ENCODE data around the gene CASKIN2.

Gene CASKIN2

DNA sequence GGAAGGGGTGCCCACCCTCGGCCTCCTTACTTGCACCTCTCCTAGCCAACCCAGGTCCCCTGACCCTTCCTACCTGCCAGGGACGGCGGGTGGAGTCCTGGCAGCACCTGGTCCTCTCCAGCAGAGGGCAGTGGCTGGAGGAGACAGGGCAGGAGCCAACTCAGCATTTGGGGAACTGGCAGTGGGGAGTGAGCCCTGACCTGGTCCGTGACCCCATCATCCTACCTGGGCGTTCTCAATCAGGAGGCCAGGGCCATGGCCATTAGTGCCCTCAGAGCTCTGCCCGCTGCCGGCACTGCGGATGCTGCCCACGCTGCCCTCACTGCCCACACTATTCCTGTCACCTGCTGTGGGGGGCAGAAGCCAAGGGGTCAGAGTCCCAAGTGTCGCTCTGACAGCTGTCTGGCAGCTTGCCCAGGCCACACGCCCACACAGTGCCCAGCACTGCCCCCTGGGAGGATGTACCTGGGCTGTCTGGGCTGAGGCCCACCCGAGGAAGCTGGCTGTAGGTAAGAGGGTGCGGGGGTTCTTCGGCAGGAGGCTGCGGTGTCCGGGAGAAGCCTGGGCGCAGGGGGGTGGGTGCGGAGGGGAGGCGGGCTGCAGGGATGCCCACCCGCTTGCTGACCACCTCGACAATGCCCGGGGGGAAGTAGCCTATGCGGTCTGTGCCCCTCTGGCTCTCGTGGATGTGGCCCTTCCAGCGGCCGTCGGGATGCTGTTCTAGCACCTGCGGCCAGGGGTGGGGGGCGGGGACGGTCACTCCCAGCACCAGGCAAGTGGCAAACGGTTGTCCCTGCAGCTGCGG lies 10.8 kb downstream of the CASKIN2 start:
- DNase-seq (ENCODE audit: low read depth in 2 of 2): peak in 1 of 2 donors; percentile 11

DNA sequence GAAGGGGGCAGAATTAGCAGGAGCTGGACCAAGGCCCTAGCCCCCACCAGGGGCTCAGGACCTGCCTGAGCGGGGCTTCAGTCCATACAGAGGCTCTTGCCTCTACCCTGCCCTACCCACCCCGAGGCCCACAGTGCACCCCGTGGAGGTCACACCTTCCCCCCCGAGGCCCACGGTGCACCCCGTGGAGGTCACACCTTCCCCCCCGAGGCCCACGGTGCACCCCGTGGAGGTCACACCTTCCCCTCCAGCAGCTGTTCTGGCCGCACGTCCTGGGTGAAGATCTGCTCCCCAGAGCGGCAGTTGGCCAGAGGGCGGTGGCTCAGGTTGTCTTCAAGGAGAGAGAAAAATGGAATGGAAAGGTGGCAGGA lies 11.4 kb downstream of the CASKIN2 start:
- no peak for DNase-seq (ENCODE audit: low read depth in 2 of 2)

DNA sequence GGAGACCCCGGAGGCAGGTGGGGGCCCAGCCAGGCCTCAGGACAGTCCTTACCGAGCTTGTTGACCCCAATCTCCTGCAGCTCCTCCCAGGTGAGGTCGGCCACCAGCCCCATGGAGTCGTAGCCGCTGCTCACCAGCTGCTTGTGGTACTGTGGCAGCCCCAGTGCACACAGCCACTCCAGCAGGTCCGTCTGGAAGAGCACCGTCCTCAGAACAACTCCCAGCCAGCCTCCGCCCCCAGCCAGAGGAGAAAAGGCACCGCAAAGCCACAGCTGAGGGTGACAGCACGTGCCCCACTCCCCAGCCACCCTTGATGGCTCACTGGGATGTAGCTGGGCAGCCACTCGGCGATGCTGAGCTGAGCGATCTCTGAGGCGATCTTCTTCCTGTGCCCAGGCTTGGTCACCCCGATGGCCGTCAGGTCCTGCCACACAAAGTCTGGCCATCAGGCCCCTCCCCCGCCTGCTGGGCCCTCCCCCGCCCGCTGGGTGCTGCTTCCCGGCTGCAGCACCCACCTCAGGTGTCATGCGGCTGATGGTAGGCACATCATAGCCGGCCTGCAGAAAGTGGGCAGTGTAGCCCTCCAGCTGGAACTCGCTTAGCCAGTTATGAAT lies 11.9 kb downstream of the CASKIN2 start:
- no peak for DNase-seq (ENCODE audit: low read depth in 2 of 2)

DNA sequence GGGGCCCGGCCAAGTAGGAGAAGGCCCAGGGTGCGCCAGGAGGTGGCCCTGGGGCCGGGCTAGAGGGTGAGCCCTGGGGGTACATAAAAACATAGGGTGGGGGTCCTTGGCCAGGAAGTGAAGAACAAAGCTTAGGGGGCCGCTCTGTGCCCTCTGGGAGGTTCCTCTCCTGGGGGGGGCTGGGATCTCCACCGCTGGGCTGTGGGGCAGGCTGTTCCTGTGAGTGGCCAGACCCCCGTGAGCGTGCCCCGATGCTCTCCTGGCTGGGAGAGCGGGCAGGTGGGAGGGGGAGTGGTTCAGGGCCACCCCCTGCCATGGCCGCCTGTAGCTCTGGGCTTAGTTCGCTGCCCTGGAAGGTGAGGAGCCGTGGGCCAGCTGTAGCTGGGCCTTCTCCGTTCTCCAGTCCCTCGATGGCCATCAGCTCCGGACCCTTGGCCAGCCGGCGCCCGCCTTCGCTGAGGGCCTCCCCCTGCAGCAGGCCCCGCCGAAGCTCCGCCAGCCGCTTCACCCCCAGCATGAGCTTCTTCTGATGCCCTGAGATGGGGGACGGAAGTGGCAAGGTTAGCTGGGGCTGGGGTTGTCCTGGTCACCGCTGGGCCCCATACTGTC lies 12.5 kb downstream of the CASKIN2 start:
- no peak for DNase-seq (ENCODE audit: low read depth in 2 of 2)

DNA sequence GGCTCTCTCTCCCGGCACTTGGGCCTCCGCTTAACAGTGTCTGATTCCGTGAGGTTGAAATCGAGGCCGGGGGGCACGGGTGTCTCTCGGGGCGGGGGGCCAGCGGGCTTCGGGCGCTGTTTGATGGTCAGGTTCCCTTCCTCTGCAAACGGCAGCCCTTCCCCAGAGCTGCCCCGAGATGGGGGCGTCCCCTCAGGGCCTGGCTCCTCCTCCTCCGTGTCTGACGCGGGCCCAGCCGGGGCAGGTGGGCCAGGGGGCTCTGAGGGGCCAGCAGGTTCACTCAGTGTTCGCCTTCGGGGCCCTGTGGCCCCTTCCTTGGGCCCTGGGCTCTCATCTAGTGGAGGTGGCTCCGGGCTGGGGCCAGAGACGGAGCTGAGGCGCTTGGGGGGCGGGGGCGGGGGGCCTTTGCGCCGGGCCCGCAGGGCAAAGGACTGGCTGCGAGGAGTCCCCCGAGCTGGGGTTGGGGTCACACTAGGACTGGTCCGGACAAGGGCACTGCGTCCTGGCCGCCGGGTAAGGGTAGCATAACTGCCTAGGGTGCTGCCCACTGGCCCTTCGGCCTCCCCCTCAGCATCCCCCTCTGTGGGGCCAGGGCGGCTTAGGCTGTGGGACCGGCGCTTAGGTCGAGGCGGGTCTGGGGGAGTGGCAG lies 13.1 kb downstream of the CASKIN2 start:
- no peak for DNase-seq (ENCODE audit: low read depth in 2 of 2)

DNA sequence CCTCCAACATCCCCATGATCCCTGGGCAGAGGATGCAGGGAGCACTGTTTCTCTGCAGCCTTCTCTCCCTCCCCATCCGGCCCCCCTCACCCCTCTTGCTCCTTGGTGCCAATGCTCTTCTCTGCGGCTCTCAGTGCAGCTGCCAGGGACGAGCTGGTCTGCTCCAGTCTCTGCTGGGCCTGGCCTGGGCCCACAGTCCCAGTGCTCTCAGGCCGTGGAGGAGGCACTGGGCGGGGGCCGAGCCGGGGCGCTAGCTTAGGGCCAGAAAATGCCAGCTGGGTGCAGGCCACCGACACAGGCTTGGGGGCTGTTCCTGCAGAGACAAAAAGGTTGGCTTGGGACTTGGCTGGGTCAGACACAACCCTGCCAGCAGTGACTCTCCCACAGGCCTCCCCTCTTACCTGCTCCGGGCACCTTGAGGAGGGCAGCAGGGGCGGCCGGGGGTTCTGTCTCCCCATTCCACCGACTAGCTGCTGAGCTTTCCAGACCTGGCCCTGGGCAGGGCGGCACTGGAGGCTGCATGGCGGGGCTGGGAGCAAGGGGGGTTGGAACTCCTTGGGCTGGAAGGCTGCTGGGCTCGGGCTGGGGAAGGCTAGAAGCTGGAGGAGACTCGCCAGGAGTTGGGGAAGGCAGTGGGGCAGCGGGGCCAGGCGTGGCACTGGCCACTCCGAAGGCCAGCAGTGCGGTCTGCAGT lies 13.8 kb downstream of the CASKIN2 start:
- DNase-seq (ENCODE audit: low read depth in 2 of 2): no peak

DNA sequence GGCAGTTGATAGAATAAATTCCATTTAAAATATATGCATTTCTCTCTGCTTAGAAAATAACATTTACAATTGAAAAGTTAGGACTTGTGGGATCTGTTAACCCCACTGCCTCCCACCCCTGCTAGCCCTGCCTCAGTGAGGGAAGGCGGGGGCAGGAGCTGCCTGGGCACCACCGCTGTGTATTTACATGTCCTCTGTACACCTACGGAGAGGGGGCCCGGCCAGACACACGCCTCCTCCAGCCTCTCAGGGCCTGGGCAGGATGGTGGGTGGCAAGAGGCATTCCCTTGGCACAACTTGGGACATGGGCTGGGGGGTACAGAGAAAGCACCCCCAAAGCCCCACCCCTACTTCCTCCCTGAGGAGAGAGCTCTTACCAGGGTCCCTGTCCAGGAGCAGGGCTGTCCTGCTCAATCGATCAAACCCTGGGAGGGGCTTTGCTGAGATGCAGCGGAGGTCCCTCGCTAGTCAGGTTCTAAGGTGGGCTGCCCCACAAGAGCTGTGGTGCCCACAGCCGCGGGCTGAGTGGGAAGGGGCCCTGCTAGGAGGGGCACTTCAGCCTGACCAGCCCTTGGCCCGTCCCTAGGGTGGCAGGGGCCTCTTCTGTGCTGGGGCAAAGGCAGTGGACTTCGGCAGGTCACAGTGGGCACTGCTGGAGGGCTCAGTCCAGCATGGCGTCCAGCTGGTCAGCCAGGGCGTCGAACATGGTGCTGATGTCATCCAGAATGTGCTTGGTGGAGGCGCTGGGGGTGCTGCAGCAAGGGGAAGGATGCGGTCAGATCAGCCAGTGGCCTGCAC lies 14.7 kb downstream of the CASKIN2 start:
- no peak for DNase-seq (ENCODE audit: low read depth in 2 of 2)

DNA sequence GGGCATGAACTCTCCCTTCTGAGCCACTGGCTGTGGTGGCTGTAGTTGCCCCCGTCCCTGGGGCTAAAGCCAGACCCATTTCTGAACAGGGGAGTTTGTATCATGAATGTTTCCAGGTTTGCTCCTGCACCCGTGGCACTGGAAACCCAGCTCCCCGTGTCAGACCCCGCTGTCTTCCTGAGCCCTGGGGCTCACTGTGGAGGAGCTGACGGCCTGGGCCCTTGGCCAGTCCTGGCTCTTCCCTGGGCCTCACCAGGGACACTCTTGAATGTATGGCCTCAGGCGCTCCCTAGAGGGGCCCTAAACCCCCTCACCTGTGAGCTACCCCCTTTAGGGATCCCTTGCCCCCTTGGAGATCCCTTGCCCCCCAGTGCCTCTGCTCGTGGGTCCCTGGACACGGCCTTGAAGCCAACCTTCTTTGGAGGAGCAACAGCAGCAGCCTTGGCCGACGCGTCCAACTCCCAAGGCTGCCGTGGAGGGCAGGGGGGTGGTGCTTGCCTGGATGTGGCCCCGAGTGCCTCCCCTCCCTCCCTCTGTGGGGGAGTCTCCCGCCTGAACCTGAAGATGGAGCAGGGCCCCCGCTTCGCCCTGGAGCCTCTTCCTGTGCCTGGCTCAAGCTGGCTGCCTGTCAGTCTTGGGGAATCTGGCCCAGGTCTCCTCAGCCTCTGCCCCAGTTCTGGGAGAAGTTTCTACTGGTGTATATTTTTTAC lies 15.9 kb downstream of the CASKIN2 start:
- no peak for DNase-seq (ENCODE audit: low read depth in 2 of 2)

DNA sequence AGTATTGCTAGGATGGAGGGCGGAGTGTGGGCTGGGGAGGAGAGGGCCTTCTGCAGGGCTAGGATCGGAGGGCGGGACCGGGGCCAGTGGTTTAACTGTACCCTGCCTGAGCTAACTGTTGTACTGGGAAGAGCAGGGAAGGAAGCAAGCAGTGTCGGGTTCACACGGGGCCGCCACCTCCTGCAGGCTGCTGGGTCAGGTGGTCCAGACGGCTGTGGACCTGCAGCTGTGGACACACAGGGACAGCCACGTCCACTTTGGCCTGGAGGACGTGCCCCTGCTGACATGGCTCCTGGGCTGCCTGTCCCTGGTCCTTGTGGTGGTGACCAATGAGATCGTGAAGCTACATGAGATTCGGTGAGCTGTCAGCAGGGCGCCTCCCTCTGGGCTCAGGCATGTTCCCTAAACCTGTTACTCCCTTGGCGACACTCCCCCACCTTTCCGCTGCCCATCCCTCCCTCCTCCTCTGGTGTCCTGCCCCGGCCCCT lies 16.6 kb downstream of the CASKIN2 start:
- no peak for DNase-seq (ENCODE audit: low read depth in 2 of 2)

DNA sequence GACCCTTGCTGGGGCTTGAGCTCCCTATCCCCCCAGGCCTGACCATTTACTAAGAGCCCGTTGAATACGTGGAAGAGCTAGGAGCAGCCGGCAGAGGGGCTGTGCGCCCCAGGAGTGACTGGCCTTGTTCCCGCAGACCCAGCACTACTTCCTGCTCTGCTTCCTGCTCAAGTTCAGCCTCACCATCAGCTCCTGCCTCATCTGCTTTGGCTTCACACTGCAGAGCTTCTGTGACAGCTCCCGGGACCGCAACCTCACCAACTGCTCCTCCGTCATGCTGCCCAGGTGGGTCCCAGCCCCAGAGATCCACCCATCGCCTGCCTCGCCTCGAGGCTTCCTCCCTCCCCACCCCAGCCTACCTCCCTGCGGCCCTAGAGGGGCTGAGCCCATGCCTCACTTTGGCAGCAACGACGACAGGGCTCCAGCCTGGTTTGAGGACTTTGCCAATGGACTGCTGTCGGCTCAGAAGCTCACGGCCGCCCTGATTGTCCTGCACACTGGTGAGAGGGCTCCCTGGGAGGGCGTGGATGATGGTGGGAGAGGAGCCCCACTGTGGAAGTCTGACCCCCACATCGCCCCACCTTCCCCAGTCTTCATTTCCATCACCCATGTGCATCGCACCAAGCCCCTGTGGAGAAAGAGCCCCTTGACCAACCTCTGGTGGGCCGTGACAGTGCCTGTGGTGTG lies 17.2 kb downstream of the CASKIN2 start:
- no peak for DNase-seq (ENCODE audit: low read depth in 2 of 2)

DNA sequence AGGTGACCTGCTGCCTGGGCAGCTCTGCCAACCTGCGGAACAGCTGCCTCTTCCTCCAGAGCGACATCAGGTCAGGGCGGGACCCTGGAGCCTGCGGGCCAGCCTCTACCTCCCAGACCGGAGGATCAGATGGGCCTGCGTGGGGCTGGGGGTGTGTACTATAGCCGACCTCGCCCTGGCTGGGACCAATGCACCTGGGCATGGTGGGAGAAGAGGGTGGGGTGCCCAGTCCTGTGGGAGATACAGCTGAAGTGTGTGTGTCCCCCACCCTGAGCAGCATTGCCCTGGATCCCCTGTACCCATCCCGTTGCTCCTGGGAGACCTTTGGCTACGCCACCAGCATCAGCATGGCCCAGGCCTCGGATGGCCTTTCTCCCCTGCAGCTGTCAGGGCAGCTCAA lies 19.3 kb downstream of the CASKIN2 start:
- DNase-seq (ENCODE audit: low read depth in 2 of 2): no peak

DNA sequence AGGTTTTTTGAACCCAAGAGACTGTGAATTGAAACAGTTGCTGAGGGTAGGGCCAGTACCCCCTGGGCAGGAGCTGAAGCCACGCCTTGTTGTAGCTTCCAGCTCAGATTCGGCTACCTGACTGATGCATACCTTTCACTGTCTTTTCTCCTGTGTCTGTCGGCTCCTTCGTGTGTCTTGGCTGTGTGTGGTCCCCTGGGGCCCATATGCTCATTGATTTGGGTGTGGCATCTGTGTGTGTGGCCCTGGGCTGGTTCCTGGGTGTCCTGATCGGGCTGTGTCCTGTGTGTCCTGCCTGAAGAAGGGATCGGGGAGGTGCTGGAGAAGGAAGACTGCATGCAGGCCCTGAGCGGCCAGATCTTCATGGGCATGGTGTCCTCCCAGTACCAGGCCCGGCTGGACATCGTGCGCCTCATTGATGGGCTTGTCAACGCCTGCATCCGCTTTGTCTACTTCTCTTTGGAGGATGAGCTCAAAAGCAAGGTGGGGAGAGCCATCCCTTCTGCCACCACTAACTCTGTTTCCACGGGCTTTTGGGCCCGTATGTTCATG lies 20.9 kb downstream of the CASKIN2 start:
- no peak for DNase-seq (ENCODE audit: low read depth in 2 of 2)

DNA sequence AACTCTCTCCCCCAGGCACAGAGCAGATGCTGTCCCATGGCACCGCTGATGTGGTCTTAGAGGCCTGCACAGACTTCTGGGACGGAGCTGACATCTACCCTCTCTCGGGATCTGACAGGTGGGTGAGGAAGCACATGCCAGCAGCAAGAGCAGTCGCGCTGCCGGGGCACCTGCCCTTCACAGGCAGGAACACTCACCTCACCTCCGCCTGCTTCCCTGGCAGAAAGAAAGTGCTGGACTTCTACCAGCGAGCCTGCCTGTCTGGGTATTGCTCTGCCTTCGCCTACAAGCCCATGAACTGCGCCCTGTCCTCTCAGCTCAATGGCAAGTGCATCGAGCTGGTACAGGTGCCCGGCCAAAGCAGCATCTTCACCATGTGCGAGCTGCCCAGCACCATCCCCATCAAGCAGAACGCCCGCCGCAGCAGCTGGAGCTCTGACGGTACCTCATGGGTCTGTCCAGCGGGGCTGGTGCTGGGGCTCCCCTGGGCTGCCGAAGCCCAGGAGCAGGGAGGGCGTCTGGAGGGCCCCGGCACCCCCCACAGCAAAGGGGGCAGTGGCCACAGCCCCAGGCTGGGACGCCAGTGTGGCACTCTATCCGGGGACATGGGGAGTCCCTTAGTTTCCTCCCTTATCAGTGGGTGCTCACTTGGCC lies 21.7 kb downstream of the CASKIN2 start:
- DNase-seq (ENCODE audit: low read depth in 2 of 2): no peak

DNA sequence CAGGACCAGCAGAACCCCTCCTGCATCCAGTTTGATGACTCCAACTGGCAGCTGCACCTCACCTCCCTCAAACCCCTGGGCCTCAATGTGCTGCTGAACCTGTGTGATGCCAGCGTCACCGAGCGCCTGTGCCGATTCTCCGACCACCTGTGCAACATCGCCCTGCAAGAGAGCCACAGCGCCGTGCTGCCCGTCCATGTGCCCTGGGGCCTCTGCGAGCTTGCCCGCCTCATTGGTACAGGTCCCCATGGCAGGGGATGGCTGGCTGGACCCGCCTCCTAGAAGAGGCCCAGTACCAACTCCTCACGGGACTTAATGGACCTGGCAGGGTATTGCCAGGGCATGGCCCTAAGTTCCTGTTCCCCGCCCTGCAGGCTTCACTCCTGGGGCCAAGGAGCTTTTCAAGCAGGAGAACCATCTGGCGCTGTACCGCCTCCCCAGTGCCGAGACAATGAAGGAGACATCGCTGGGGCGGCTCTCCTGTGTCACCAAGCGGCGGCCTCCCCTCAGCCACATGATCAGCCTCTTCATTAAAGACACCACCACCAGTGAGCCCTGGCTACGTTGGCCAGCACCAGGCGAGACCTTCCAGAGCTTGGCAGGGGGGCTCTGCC lies 22.7 kb downstream of the CASKIN2 start:
- no peak for DNase-seq (ENCODE audit: low read depth in 2 of 2)

DNA sequence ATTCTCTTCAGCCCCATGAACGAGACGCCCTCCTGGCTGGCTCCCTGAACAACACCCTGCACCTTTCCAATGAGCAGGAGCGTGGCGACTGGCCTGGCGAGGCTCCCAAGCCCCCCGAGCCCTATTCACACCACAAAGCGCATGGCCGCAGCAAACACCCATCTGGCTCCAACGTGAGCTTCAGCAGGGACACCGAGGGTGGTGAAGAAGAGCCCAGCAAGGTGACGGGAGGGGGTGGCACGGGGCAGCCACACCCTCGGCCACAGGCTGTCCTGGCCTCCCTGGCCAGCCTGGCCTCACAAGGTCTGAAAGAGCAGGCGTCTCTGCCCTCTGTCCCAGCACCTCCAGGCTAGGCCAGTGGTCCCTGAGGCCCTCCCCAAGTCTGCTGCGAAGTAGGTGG lies 23.7 kb downstream of the CASKIN2 start:
- no peak for DNase-seq (ENCODE audit: low read depth in 2 of 2)

DNA sequence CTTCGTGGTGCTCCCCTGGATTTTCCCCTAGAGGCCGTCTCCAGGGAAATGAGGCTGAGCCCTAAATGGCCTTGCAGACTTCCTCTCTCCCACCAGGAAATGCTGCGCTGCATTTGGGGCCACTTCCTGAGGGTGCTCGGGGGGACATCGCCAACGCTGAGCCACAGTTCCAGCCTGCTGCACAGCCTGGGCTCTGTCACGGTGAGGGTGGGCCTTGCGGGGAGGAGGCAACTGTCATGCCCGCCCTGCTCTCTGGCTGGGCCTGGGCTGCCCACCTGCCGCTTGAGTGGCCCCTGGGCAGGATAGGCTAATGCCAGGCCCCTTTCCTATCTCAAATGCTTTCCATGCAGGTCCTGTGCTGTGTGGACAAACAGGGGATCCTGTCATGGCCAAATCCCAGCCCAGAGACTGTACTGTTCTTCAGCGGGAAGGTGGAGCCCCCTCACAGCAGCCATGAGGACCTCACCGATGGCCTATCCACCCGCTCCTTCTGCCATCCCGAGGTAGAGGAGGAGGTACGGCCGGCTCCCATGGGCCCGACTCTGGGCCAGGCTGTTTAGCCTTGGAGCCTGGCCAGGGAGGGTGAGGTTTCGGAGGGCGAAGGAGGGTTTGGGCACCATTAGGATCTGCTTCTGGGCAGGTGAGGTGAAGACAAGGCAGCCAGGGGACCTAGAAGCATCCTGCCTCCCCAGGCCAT lies 24.2 kb downstream of the CASKIN2 start:
- DNase-seq (ENCODE audit: low read depth in 2 of 2): no peak

DNA sequence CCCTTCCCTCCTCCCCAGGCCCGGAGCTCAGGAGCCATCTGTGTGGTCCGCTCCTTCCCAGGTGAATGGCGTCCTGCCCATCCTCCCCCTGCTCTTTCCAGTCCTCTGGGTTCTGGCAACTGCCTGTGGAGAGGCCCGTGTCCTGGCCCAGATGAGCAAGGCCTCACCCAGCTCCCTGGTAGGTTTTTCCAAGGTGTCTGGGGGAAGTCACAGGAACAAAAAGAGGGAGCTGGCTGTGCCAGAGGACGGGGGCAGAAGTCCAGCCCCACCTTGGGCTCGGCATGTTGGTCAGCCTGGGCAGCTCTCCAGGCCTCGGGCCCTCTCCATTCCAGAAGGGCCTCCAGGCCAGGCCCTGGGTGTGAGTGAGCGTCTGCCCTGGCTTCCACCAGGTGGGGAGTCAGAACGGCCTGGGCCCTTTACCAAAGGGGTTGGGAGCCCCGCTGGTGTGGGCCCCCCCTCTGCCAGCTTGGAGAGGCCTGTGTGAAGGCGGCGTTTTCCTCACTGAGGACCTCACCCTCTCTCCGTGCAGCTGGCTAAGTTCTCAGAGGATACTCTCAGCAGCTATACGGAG lies 25.1 kb downstream of the CASKIN2 start:
- no peak for DNase-seq (ENCODE audit: low read depth in 2 of 2)

DNA sequence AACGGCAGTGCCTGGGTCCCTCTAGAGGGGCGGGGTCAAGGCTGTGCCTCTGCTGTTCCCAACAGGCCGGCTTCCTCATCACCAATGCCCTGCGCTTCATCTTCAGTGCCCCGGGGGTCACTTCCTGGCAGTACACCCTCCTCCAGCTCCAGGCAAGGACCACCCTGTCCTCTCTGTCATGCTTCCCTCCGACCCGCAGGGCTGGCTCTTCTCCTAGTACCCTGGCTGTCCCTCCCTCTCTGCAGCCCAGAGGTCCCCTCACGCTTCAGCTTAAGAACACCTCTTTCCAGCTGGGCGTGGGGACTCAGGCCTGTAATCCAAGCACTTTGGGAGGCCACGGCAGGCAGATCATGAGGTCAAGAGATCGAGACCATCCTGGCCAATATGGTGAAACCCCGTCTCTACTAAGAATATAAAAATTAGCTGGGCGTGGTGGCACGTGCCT lies 25.8 kb downstream of the CASKIN2 start:
- no peak for DNase-seq (ENCODE audit: low read depth in 2 of 2)
